Glutamatergic neuron (in vitro differentiated cells): ENCODE results near the gene COPS3. TPM values are rescaled to one million over a fixed set of nuclear protein-coding genes. Genes with fewer than 3 reads are reported as not detected.

Experiments used
- DNase-seq: peaks from one replicate; pipeline ENCODE4 v3.0.0; 2022
- H3K27ac Mint-ChIP-seq: one replicate; pipeline ENCODE4 v1.8.0; 2020; ENCODE audit warnings: mild to moderate bottlenecking, mixed read lengths, inconsistent platforms; ENCODE audit not compliant: unreplicated experiment
- H3K27me3 Mint-ChIP-seq: one replicate; pipeline ENCODE4 v1.8.0; 2020; ENCODE audit warnings: mild to moderate bottlenecking, moderate library complexity, mixed read lengths, inconsistent platforms; ENCODE audit not compliant: unreplicated experiment
- H3K36me3 Mint-ChIP-seq: one replicate; pipeline ENCODE4 v1.8.0; 2020; ENCODE audit warnings: mild to moderate bottlenecking, mixed read lengths, inconsistent platforms; ENCODE audit not compliant: unreplicated experiment
- H3K4me1 Mint-ChIP-seq: one replicate; pipeline ENCODE4 v1.8.0; 2020; ENCODE audit warnings: mild to moderate bottlenecking, low read depth, mixed read lengths, inconsistent platforms; ENCODE audit not compliant: unreplicated experiment
- H3K4me3 Mint-ChIP-seq: one replicate; pipeline ENCODE4 v1.8.0; 2020; ENCODE audit warnings: mild to moderate bottlenecking, mixed read lengths, inconsistent platforms; ENCODE audit not compliant: unreplicated experiment
- H3K9me3 Mint-ChIP-seq: one replicate; pipeline ENCODE4 v1.8.0; 2020; ENCODE audit warnings: mild to moderate bottlenecking, moderate library complexity, mixed read lengths, inconsistent platforms; ENCODE audit not compliant: unreplicated experiment
- total RNA-seq: library from RNA; stranded (reverse); fragmentation: NEBNext Ultra II Directional; extraction: Animal tissue kit (Norgen Biotek cat#: 25700); gene quantifications from one replicate; pipeline ENCODE4 v1.2.1, GENCODE V29; 2021; ENCODE audit not compliant: unreplicated experiment
- TF ChIP-seq, protein P1 (sequence below): fragments of 200-600 bp; sonication (generic); IDR thresholded peaks from one replicate; pipeline ENCODE4 v1.5.0; 2021; ENCODE audit not compliant: partially characterized antibody, unreplicated experiment

COPS3 gene
- total RNA-seq, 1 donor from 2014 or later: 71.7 TPM

DNA sequence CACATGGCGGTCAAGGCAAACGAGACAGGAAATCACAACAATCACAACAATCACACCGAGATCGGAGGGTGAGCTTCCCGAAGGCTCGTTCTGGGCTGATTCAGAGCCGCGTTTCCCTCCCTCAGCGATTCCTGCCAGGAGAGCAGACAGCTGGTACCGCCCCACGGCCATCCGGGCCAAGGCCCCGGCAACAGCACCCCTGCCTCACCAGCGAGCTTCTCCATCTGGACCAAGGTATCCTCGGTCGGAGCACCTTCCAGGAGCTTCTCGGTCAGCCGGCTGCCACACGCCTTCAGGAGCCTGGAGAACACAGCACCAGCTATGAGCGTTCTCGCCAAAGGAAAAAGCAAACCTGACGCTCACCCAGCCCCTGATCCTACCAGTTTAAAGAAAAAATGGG lies 59.7 kb downstream of the COPS3 start:
- H3K27ac Mint-ChIP-seq: peak overlapping the region; percentile 99
- H3K4me1 Mint-ChIP-seq: peaks cover 42% of the 10 kb centered on the region
- DNase-seq: no peak
- peaks cover 14% of the 10 kb centered on the region for H3K36me3 Mint-ChIP-seq
- H3K27me3 Mint-ChIP-seq: peaks cover 28% of the 10 kb centered on the region
- H3K4me3 Mint-ChIP-seq: peak overlapping the region; percentile 72
- TF ChIP-seq, protein P1, sequence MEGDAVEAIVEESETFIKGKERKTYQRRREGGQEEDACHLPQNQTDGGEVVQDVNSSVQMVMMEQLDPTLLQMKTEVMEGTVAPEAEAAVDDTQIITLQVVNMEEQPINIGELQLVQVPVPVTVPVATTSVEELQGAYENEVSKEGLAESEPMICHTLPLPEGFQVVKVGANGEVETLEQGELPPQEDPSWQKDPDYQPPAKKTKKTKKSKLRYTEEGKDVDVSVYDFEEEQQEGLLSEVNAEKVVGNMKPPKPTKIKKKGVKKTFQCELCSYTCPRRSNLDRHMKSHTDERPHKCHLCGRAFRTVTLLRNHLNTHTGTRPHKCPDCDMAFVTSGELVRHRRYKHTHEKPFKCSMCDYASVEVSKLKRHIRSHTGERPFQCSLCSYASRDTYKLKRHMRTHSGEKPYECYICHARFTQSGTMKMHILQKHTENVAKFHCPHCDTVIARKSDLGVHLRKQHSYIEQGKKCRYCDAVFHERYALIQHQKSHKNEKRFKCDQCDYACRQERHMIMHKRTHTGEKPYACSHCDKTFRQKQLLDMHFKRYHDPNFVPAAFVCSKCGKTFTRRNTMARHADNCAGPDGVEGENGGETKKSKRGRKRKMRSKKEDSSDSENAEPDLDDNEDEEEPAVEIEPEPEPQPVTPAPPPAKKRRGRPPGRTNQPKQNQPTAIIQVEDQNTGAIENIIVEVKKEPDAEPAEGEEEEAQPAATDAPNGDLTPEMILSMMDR: no peak
- H3K9me3 Mint-ChIP-seq: peaks cover 20% of the 10 kb centered on the region

DNA sequence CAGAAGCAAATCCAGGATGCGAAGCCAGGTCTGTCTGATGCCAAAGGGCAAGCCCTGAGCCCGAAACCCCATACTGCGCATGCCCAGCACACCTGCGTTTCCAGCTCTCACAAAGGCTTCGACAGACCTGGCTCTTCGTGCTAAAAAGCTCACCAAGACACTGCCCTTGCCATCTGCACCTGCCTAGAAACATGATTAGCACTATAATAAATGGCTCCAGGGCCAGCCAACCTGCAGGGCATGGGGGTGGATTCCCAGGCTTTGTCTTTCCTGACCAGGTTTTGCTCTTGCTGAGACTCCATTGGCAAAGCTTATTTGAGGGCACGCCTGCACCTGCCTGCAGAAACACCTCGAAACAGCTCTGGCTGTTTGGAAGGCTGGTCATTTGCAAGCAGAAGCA lies 60.5 kb downstream of the COPS3 start:
- H3K36me3 Mint-ChIP-seq: peaks cover 14% of the 10 kb centered on the region
- peaks cover 28% of the 10 kb centered on the region for H3K27me3 Mint-ChIP-seq
- DNase-seq: no peak
- H3K4me3 Mint-ChIP-seq: no peak overlapping the region
- H3K27ac Mint-ChIP-seq: peak overlapping the region; percentile 99
- H3K4me1 Mint-ChIP-seq: peaks cover 42% of the 10 kb centered on the region
- TF ChIP-seq, protein P1: no peak
- H3K9me3 Mint-ChIP-seq: peaks cover 20% of the 10 kb centered on the region

DNA sequence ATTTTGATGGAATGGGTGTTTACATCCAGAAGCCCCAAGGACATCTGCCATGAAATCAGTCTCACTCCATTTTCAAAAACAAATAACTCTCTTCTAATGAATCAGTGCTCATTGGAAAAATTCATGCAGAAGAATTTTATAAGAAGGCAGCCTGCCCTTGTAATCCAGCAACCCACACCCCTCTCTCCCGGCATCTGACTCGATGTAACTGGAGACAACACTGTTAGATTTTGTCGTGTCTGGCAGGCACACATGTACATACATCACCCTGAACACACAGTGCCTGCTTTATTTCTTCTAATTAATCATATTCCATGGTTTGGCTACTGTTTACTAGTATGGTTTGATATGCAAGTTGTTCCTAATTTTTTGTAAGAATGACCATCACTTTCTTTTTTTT lies 63.1 kb downstream of the COPS3 start:
- H3K4me3 Mint-ChIP-seq: peak overlapping the region; percentile 30
- H3K4me1 Mint-ChIP-seq: peaks cover 33% of the 10 kb centered on the region
- peaks cover 4% of the 10 kb centered on the region for H3K36me3 Mint-ChIP-seq
- no peak for DNase-seq
- peaks cover 20% of the 10 kb centered on the region for H3K27me3 Mint-ChIP-seq
- peaks cover 15% of the 10 kb centered on the region for H3K9me3 Mint-ChIP-seq
- peak overlapping the region; percentile 34 for H3K27ac Mint-ChIP-seq
- TF ChIP-seq, protein P1: no peak

DNA sequence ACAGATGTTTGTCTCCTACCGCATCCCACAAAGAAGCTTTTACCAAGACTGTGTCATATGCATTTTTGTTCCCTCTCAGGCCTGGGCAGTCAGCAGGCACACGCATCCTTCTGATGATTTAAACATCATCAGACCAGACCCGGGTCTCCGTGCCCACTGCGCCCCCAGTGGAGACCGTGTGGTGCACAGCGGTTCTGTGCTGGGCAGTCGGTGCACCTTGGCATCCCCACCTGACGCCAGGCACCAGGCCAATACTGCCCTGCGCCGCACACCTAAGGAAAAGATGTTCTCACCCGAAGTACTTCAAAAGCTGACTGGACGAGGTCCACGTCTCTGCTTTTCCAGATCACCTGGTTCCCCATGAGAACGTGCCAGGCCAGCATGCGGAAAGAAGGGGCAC lies 64.3 kb downstream of the COPS3 start:
- peak overlapping the region; percentile 66 for H3K27ac Mint-ChIP-seq
- peaks cover 10% of the 10 kb centered on the region for H3K9me3 Mint-ChIP-seq
- no peak for DNase-seq
- H3K36me3 Mint-ChIP-seq: peaks cover 4% of the 10 kb centered on the region
- TF ChIP-seq, protein P1: no peak
- peaks cover 16% of the 10 kb centered on the region for H3K27me3 Mint-ChIP-seq
- H3K4me3 Mint-ChIP-seq: no peak overlapping the region
- peaks cover 24% of the 10 kb centered on the region for H3K4me1 Mint-ChIP-seq

DNA sequence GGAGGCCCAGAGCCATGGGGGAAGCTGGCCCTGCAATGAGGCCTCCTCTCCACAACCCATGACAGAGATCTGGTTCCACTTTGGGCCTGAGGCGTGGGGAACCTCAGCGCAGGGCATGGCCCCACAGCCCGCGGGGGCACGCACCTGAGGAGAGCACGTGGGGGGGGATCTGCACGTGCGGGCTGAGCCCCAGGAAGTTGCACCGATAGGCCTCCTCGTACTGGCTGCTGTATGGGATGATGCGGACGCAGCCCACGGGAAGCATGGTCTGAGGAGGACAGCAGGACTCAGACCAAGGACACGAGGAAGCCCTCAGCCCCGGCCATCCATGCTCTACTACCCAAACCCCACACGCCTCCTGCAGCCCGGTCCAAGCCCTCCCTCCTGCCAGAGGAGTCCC lies 64.8 kb downstream of the COPS3 start:
- Mint-ChIP-seq H3K4me3 (no peak overlapping the region), H3K4me1 (peaks cover 20% of the 10 kb centered on the region), H3K27ac (no peak overlapping the region), H3K9me3 (peaks cover 10% of the 10 kb centered on the region), H3K36me3 (peaks cover 3% of the 10 kb centered on the region), H3K27me3 (peaks cover 15% of the 10 kb centered on the region)
- TF ChIP-seq, protein P1: no peak
- DNase-seq: no peak
